Fibroblast of mammary gland (primary cell): ENCODE measurements around the gene PERP.
A peak's percentile ranks its signal among the peaks of the same experiment; 100 is the strongest.

Experiments used
- DNase-seq: peaks from one replicate; pipeline ENCODE4 v3.0.0-alpha.2; 2010; ENCODE audit warnings: low read depth
- H3K4me3 ChIP-seq: 2 replicates; pipeline ENCODE4 v1.5.1; 2011; ENCODE audit warnings: low read depth, mild to moderate bottlenecking, low read length, moderate library complexity; ENCODE audit not compliant: control insufficient read depth
- CTCF ChIP-seq: conservative IDR thresholded peaks from 2 replicates; pipeline ENCODE4 v1.5.1; 2011; ENCODE audit warnings: low read depth, low read length, inconsistent platforms; ENCODE audit not compliant: control insufficient read depth, insufficient read depth

PERP gene

GRCh38 chr6:138093632-138094031 lies 13.6 kb downstream of the PERP start:
- no peak for DNase-seq
- TF ChIP-seq CTCF = no peak
- H3K4me3 ChIP-seq = no peak overlapping the region

GRCh38 chr6:138092686-138093085 lies 14.5 kb downstream of the PERP start:
- no peak overlapping the region for H3K4me3 ChIP-seq
- no peak for TF ChIP-seq CTCF
- DNase-seq = no peak

DNA sequence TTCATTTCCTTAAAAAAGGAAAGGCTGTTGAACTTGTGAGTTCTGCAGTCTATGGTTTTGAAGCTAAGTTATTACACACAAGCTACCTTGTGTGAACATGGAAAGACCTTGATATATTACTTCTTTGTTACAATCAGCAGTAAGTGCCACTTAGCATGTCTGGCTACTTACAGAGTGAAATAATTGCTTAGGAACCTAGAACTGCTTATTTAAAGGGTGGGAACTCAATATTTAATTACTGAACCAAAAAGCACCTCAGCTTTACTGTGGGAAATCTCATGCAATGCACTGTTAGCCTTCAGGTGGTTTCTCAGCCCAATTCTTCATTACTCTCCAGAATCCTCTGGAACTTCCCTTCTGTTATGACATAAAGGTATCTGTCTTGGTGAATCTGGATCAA lies 17.9 kb downstream of the PERP start:
- no peak for DNase-seq
- no peak for TF ChIP-seq CTCF

GRCh38 chr6:138088326-138088762 lies 18.9 kb downstream of the PERP start:
- DNase-seq = peak; percentile 90
- no peak for TF ChIP-seq CTCF
- H3K4me3 ChIP-seq = no peak overlapping the region

More for the DNA sequence above, 17.9 kb downstream of the PERP start:
- H3K4me3 ChIP-seq = no peak overlapping the region

GRCh38 chr6:138087593-138088325 lies 19.5 kb downstream of the PERP start:
- H3K4me3 ChIP-seq = no peak overlapping the region
- no peak for TF ChIP-seq CTCF
- no peak for DNase-seq

DNA sequence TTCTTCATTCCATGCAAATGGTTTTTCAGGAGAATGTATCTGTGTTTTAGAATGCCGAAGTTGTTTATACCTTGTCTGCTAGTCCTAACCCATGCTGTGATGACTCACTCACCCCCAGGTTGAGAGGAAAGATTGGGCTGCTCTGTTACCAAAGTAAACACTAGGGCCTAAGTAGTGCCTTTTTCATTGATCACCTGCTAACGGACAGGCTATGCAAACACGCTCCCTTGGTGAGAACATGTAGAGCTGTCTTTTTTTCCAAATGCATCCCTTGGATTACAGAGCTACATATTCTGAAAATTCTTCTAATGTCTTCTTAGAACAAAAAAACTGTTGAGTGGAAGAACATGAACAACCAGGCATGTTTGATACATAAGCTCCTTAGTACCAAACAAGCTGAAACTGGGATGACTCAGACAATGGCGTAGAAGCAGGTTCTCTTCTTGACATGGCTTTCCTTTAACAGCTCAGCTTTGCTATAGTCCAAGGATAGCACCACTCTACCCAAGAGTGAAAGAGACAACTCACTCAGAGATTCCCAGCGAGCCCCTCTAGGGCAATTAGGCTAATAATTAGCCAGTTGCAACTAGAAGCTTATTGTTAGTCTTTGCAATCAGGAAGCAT lies 20.5 kb downstream of the PERP start:
- no peak overlapping the region for H3K4me3 ChIP-seq
- no peak for DNase-seq
- TF ChIP-seq CTCF = no peak
